Endothelial cell of umbilical vein (primary cell): Measurements from ENCODE around the gene DRC7. TPM values are rescaled to one million over a fixed set of nuclear protein-coding genes. Genes with fewer than 3 reads are reported as not detected.

ENCODE experiments used
- BruUV-seq: library from RNA; stranded (reverse); fragments of 400-500 nt; replicated peaks from 2 replicates; lab custom pipeline; 2021; lab: Mats Ljungman, UMichigan
- CTCF ChIA-PET: fragments of 300-600, 350-600 bp; sonication (Branson Sonifier 250); formaldehyde crosslinking; loops from one replicate; lab custom pipeline; 2021; ENCODE audit warnings: antibody characterized with exemption, inconsistent platforms; lab: Charles Lee
- POLR2A ChIA-PET: fragments of 300-600, 350-600 bp; sonication (Branson Sonifier 250); formaldehyde crosslinking; loops from one replicate; lab custom pipeline; 2021; ENCODE audit warnings: antibody characterized with exemption, inconsistent platforms; lab: Charles Lee
- DNase-seq: peaks from one replicate; pipeline ENCODE4 v3.0.0-alpha.2; 2011; ENCODE audit warnings: low read depth, low spot score
- FAIRE-seq: peaks from 2 replicates; lab custom pipeline; 2011; peaks lifted over from hg19 to GRCh38; lab: Jason Lieb, UNC
- H2AFZ ChIP-seq: 2 replicates; pipeline ENCODE4 v1.6.0; 2012; ENCODE audit warnings: low read depth, low read length, control low read depth, inconsistent platforms
- H3K27ac ChIP-seq: 2 replicates; pipeline ENCODE4 v1.5.1; 2011; ENCODE audit warnings: low read depth, mild to moderate bottlenecking, control low read depth, low read length, moderate library complexity; ENCODE audit not compliant: insufficient read depth
- H3K27me3 ChIP-seq, 2 experiments: 2 replicates each; pipeline versions ENCODE4 v1.6.0 to v1.6.1; 2011; ENCODE audit warnings: low read length in 2 of 2, mixed read lengths in 1 of 2; ENCODE audit not compliant: control insufficient read depth in 2 of 2, insufficient read depth in 2 of 2
- H3K36me3 ChIP-seq, 2 experiments: 2 replicates in 1 of 2; 3 replicates in 1 of 2; pipeline ENCODE4 v1.5.1; 2011; ENCODE audit warnings: low read length in 2 of 2, mild to moderate bottlenecking in 1 of 2, moderate library complexity in 1 of 2; ENCODE audit not compliant: control insufficient read depth in 2 of 2, insufficient read depth in 2 of 2; ENCODE audit errors: extremely low read depth in 1 of 2
- H3K4me1 ChIP-seq: 3 replicates; pipeline ENCODE4 v1.5.1; 2011; ENCODE audit warnings: mild to moderate bottlenecking, low read length; ENCODE audit not compliant: control insufficient read depth, insufficient read depth; ENCODE audit errors: extremely low read depth
- H3K4me2 ChIP-seq: 2 replicates; pipeline ENCODE4 v1.6.1; 2011; ENCODE audit warnings: low read length, control low read depth, mixed read lengths; ENCODE audit not compliant: insufficient read depth
- H3K4me3 ChIP-seq, 3 experiments: fragments of 200-600 bp in 1 of 3; sonication (generic), shearing (Covaris generic) in 1 of 3; replicated peaks in 1 of 3; 2 replicates each; pipeline ENCODE4 v1.5.1; 2011 to 2016; ENCODE audit warnings: control low read depth in 3 of 3, low read length in 3 of 3, mild to moderate bottlenecking in 2 of 3, inconsistent platforms in 1 of 3, low read depth in 1 of 3, moderate library complexity in 1 of 3; ENCODE audit not compliant: insufficient read depth in 1 of 3
- H3K79me2 ChIP-seq: 2 replicates; pipeline ENCODE4 v1.6.0; 2012; ENCODE audit warnings: low read length, inconsistent platforms; ENCODE audit not compliant: control insufficient read depth, insufficient read depth
- H3K9ac ChIP-seq: replicated peaks from 2 replicates; pipeline ENCODE3; 2011; ENCODE audit warnings: low read length, control low read depth; ENCODE audit not compliant: insufficient read depth; ENCODE audit errors: extremely low read depth
- H3K9me1 ChIP-seq: replicated peaks from 3 replicates; pipeline ENCODE4 v1.6.0; 2011; ENCODE audit warnings: mild to moderate bottlenecking, low read length; ENCODE audit not compliant: control insufficient read depth, insufficient read depth; ENCODE audit errors: extremely low read depth
- H3K9me3 ChIP-seq: replicated peaks from 2 replicates; pipeline ENCODE4 v1.5.1; 2012; ENCODE audit warnings: low read length, inconsistent platforms; ENCODE audit not compliant: control insufficient read depth, insufficient read depth
- H4K20me1 ChIP-seq: replicated peaks from 2 replicates; pipeline ENCODE3; 2011; ENCODE audit warnings: mild to moderate bottlenecking, low read length; ENCODE audit not compliant: control insufficient read depth, insufficient read depth; ENCODE audit errors: extremely low read depth
- EZH2 ChIP-seq: IDR thresholded peaks from 2 replicates; pipeline ENCODE4 v1.6.1; 2012; ENCODE audit warnings: borderline replicate concordance, low read depth, mild to moderate bottlenecking, moderate library complexity, low read length, inconsistent platforms; ENCODE audit not compliant: severe bottlenecking
- FOS ChIP-seq: IDR thresholded peaks from 2 replicates; pipeline ENCODE4 v1.6.1; 2011; ENCODE audit warnings: mild to moderate bottlenecking, low read length, moderate library complexity, borderline replicate concordance; ENCODE audit not compliant: insufficient read depth
- GATA2 ChIP-seq: IDR thresholded peaks from 2 replicates; pipeline ENCODE4 v1.7.0; 2011; ENCODE audit warnings: low read depth, mild to moderate bottlenecking, moderate library complexity, mixed read lengths, low read length; ENCODE audit not compliant: insufficient read length, insufficient read depth
- JUN ChIP-seq: IDR thresholded peaks from 2 replicates; pipeline ENCODE4 v1.6.1; 2011; ENCODE audit warnings: borderline replicate concordance, low read depth; ENCODE audit not compliant: insufficient read length, insufficient read depth
- MAX ChIP-seq: IDR thresholded peaks from 2 replicates; pipeline ENCODE4 v1.6.1; 2011; ENCODE audit not compliant: insufficient read depth, insufficient read length
- MYC ChIP-seq: IDR thresholded peaks from one replicate; pipeline ENCODE4 v1.6.1; 2011; ENCODE audit warnings: mild to moderate bottlenecking, low read depth, low read length
- POLR2A ChIP-seq: IDR thresholded peaks from 2 replicates; pipeline ENCODE4 v1.6.1; 2012; ENCODE audit warnings: low read depth, mild to moderate bottlenecking, control low read depth, low read length
- POLR2AphosphoS5 ChIP-seq: IDR thresholded peaks from 2 replicates; pipeline ENCODE4 v1.6.1; 2012; ENCODE audit warnings: low read depth, mild to moderate bottlenecking, control low read depth, low read length, moderate library complexity; ENCODE audit not compliant: insufficient read depth
- dilution Hi-C: fragments of 300-500 bp; cut with MboI; formaldehyde crosslinking; loops from one replicate; pipeline ENCODE4 v1.15.0; 2019; ENCODE audit warnings: low sequenced_read_pairs; ENCODE audit not compliant: extremely low pct_ligation_motif_present
- intact Hi-C: fragments of 100-400 bp; cut with micrococcal nuclease; formaldehyde crosslinking; loops from one replicate; pipeline ENCODE4 v1.10.0; 2022
- polyA plus RNA-seq, 4 experiments: library from polyadenylated mRNA; depleted of rRNA in 3 of 4; stranded (reverse) in 3 of 4; unstranded in 1 of 4; fragments of >200 nt; gene quantifications; 2 replicates each; pipeline versions ENCODE4 v1.2.1 to v1.2.3, GENCODE V29; 2011 to 2012; ENCODE audit warnings: missing spikeins in 1 of 4
- total RNA-seq: library from RNA; stranded (reverse); gene quantifications from 2 replicates; pipeline ENCODE4 v1.2.3, GENCODE V29; 2021
- TF ChIP-seq, protein P1 (sequence below), 2 donors: IDR thresholded peaks; 1 replicate in 1 of 2; 2 replicates in 1 of 2; pipeline ENCODE4 v1.5.1; 2011; ENCODE audit warnings: low read length in 2 of 2, mild to moderate bottlenecking in 2 of 2, moderate library complexity in 2 of 2, control low read depth in 1 of 2, inconsistent platforms in 1 of 2, low read depth in 1 of 2; ENCODE audit not compliant: insufficient read depth in 1 of 2; ENCODE audit errors: extremely low read depth in 1 of 2

DRC7 gene
- total and polyA plus RNA-seq, 2 donors (not counting 3 experiments of a cell fraction or from before 2014, with no cell fraction given): 0.13 to 0.77 TPM

DNA sequence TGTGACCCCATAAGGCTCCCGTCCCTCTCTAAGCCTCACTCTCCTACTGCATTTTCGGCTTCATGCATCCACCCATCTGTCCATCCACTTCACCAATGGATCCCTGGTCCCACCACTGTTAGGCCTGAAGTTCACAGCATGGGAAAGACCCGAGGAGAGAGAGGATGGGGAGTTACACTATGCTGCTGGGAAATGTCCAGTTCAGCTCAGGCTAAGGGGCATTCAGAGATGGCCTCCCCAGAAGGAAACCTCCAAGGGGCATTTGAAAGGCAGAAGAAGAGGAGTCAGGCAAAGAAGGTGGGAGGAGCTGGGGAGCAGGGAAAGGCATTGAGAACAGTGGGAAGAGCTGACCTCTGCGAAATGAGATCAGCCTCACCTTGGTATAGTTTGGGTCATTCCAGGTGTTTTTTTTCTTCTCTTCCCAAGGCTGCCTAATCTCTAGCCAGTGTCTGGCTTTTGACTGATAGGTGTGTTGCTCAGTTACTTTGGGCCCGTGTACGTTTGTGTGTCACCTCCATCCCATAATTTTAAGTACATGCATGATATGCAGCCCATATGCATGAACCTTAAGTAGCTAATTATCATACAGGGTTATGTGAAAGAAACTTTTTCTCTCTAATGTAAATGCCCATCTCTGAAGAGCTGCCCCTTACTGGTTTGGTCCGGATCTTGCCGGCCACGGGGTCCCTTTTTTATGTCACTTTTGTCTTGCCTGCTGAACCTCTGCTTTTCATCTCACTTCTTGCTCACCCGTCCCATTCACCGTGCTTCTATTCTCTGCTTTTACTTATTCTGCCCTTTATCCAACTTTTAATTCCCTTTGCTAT, 11.6 kb upstream of the DRC7 start:
- H2AFZ ChIP-seq: no peak overlapping the region
- DNase-seq (no peak), FAIRE-seq (no peak)
- no peaks in the 10 kb centered on the region for H3K9me1 ChIP-seq
- H3K36me3 ChIP-seq: no peaks in the 10 kb centered on the region
- TF ChIP-seq GATA2: no peak
- TF ChIP-seq MYC: no peak
- no peak for TF ChIP-seq FOS
- no peak for TF ChIP-seq EZH2
- no peak for TF ChIP-seq JUN
- TF ChIP-seq, protein P1, sequence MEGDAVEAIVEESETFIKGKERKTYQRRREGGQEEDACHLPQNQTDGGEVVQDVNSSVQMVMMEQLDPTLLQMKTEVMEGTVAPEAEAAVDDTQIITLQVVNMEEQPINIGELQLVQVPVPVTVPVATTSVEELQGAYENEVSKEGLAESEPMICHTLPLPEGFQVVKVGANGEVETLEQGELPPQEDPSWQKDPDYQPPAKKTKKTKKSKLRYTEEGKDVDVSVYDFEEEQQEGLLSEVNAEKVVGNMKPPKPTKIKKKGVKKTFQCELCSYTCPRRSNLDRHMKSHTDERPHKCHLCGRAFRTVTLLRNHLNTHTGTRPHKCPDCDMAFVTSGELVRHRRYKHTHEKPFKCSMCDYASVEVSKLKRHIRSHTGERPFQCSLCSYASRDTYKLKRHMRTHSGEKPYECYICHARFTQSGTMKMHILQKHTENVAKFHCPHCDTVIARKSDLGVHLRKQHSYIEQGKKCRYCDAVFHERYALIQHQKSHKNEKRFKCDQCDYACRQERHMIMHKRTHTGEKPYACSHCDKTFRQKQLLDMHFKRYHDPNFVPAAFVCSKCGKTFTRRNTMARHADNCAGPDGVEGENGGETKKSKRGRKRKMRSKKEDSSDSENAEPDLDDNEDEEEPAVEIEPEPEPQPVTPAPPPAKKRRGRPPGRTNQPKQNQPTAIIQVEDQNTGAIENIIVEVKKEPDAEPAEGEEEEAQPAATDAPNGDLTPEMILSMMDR (IDR thresholded peaks at IDR 0.05; ENCODE audit: extremely low read depth in 1 of 2, insufficient read depth in 1 of 2, low read depth in 1 of 2, low read length in 2 of 2): no peak
- TF ChIP-seq POLR2A: no peak
- TF ChIP-seq POLR2AphosphoS5: no peak
- no peak for TF ChIP-seq MAX
- H3K4me1 ChIP-seq: peaks cover 1% of the 10 kb centered on the region
- no peak overlapping the region for H3K4me2 ChIP-seq
- H3K79me2 ChIP-seq: no peaks in the 10 kb centered on the region
- no peaks in the 10 kb centered on the region for H3K9me3 ChIP-seq
- POLR2A ChIA-PET: interaction anchor here (0.6 kb wide), 1 partner anchor 21 kb away, joined by 3 read pairs; no protein-coding TSS in a partner anchor
- dilution Hi-C loops: no loop called here
- CTCF ChIA-PET: interaction anchor here (1.9 kb wide), 1 partner anchor 11 kb away, joined by 5 read pairs; no protein-coding TSS in a partner anchor
- intact Hi-C loops: no loop called here
- H4K20me1 ChIP-seq: no peaks in the 10 kb centered on the region
- peaks cover 2% of the 10 kb centered on the region in 2 experiments for H3K27me3 ChIP-seq
- no TSS peak for BruUV-seq
- no peak overlapping the region for H3K9ac ChIP-seq
- H3K4me3 ChIP-seq: no peak overlapping the region
- H3K27ac ChIP-seq: no peak overlapping the region
